ENCODE data around the gene POLE.

POLE gene

GRCh38 chr12:132686825-132687210, 324 bp downstream of the POLE start:
- peak; percentile 35 for DNase-seq (ENCODE audit: low read depth, low spot score)

- DNase-seq (ENCODE audit: low read depth, low spot score) = peak; percentile 53
Observed at GRCh38 chr12:132685400-132685799, 1.7 kb downstream of the POLE start.

- DNase-seq (ENCODE audit: low read depth, low spot score) = no peak
Observed at GRCh38 chr12:132677492-132677891, 9.7 kb downstream of the POLE start.

DNA sequence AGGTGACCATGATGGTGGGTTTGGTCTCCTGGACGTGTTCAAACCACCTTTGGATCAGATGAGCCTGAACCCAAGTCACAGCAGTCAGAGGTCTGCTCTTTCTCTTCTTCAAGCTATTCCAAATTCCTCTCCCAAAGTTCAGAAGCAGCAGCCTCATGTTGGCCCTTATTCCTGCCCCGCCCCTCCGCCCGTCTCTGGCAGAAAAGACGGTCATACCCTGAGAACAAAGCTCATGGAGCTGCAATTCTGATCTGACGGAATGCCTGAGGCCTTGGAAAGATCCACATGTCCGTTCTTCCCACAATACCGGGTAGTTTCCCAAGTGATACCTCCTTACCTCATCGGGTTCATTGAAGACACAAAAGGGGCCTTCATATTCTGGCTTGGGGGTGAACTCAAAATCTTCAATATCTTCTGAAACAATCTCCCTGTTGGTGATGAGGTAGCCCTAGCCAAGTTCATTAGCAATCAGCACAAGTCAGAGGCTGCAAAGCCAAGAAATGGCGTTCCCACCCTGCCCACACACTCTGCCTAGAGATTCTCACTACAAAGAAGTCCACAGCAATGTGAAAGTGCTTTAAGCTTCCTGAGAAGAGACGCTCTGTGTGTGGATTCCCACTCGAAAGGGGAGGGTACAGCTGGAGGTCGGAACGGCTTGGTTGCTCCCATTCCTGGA, 11.2 kb downstream of the POLE start:
- no peak for DNase-seq (ENCODE audit: low read depth, low spot score)

GRCh38 chr12:132674561-132674960, 12.6 kb downstream of the POLE start:
- DNase-seq (ENCODE audit: low read depth, low spot score) = no peak

DNA sequence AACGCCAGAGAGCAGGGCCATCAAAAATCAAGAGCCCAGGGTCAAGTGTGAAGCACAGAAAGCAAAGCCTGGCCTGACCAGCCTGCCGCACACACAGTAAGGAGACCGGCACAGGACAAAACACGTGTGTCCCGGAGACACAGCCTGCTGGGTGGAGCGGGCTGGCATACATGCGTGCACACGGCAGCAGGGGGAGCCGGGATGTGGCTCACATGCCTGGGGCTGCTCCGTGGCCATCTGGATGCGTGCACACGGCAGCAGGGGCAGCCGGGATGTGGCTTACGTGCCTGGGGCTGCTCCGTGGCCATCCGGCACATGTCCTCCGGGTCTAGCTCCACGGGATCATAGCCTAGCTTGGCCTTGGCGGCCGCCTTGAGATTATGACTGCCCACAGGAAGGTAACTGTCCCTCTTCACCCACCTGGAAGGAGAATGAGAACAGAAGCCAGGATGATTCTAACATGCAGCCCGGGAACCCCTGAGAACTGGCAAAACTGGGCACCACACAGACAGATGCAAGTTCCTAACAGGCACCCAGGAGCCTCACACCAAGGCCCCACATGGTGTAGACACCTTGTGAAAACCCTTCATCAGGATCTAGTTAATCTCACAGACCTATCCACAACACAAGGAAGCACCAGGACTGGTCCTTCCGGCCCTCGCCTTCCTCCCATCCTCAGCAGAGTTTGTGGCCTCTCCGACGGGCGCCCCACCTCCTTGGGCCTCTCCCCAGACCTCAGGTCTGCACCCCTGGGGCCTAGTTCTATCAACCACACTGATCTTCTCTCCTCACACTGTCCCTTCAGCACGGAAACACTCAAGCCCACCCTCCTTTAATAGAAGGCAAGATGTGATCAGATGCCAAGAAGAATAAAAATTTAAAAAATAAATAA, 13.6 kb downstream of the POLE start:
- DNase-seq (ENCODE audit: low read depth, low spot score) = no peak

- DNase-seq (ENCODE audit: low read depth, low spot score) = no peak
Observed at GRCh38 chr12:132672678-132673077, 14.5 kb downstream of the POLE start.

- no peak for DNase-seq (ENCODE audit: low read depth, low spot score)
Observed at GRCh38 chr12:132672116-132672515, 15.0 kb downstream of the POLE start.

DNA sequence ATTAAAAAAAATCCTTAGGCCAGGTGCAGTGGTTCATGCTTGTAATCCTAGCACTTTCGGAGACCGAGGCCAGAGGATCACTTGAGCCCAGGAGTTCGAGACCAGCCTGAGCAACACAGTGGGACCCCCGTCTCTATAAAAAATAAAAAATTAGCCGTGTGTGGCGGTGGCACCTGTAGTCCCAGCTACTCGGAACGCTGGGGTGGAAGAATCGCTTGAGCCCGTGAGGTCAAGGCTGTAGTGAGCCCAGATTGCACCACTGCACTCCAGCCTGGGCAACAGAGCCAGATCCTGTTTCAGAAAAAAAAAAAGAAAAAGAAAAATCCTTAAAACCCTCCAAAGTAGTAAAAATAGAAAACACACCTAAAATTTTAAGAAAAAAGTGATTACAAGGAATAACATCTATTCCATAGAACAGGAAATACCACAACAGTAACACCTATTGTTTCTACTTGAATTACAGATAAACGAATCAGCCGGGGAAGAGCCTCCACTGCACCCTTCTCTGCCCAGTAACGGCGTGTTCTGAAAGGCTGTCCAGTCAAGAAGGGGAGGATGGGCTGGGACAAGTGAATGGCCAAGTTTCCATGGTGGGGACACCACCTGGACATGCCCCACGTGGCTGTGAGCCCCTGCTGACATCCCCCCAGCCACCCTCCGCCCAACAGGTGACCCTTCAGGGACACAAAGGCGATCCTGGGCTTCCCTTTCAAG, 17.8 kb downstream of the POLE start:
- DNase-seq (ENCODE audit: low read depth, low spot score) = no peak

GRCh38 chr12:132668191-132669088, 18.7 kb downstream of the POLE start:
- no peak for DNase-seq (ENCODE audit: low read depth, low spot score)

GRCh38 chr12:132665794-132666193, 21.3 kb downstream of the POLE start:
- DNase-seq (ENCODE audit: low read depth, low spot score) = no peak

DNA sequence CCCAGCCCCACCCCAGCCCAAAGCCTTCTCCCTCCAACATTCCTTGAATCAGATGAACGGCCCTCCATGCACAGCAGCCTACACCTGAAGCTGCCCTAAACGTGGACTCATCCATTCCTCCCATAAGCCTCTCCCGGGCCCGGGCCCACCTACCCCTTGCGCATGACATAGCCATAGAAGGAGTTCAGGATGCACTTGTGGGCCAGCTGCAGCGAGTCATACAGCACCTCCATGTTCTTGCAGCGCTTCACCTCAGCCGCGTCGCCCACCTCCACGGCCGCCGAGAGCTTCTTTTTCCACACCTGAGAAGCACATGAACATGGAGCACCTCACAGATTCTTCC, 22.0 kb downstream of the POLE start:
- DNase-seq (ENCODE audit: low read depth, low spot score) = no peak

GRCh38 chr12:132664206-132665148, 22.7 kb downstream of the POLE start:
- DNase-seq (ENCODE audit: low read depth, low spot score) = no peak

DNA sequence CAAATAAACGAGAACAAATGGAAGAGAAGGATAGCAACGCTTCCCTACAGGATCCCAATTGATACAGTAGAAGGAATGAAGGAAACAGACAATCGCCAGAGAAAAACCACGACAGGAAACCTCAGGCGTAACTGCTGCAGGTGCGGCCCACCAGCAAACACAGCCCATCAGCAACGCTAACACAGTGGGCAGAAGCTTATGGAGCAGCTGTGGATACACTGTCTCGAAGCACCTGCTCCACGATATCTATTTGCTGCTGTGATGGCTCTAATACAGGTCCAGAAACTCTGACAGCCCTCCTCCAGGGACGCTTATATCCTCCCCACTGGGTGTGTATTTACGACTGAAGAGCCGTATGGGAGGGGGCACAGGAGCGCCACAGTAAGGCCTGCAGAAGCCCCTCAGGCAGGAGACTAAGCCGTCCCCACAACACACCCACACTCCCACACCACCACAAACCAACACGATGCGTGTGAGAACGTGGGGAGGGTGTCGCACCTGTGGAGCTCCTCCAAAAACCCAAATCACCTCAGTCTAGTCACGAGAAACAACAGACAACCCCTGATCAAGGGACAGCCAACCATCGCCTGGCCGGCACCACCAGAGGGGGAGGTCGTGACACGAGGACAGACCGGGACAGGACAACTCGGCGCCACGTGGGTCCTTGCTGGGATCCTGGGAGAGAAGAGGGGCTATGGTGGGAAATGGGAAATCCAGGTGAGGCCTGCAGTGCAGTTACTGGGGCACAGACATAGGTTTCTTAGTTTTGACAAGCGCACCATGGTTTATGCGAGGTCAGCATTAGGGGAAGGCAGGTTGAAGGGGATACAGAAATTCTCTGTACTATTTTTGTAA, 24.0 kb downstream of the POLE start:
- no peak for DNase-seq (ENCODE audit: low read depth, low spot score)

GRCh38 chr12:132661972-132662371, 25.2 kb downstream of the POLE start:
- DNase-seq (ENCODE audit: low read depth, low spot score) = no peak

GRCh38 chr12:132660996-132661395, 26.1 kb downstream of the POLE start:
- DNase-seq (ENCODE audit: low read depth, low spot score) = no peak

DNA sequence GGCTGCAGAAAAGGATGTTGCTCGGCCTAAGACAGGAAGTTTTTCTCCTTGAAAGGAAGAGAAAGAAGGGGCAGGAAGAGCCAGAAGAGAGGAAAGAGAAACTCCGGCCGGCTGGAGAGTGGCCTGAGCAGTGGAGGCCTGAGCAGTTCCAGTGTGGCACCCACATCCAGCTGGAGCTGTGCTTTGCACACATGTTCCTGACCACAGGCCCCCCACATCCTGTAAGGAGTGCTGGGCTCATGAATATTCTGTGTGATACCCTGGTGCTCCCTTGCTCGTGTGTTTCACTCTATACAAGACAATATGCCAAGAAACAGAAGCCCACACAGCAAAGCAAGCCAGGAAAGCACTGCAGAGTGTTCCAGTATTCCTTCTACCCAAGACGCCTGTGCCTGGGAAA, 27.1 kb downstream of the POLE start:
- no peak for DNase-seq (ENCODE audit: low read depth, low spot score)

DNA sequence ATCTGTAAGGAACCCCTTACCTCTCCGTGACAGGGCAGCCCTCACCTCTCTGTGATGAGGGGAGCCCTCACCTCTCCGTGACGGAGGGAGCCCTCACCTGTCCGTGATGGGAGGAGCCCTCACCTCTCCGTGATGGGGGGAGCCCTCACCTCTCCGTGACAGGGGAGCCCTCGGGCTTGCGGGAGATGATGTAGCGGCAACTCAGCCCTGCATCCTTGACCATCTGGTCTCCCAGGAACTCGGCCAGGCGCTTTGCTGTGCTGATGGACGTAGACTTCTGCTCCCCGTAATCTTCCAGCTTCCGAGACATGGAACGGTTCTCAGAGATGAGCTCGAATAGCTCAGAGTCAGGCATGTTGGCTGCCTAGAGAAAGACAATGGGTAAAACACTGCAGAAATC, 28.0 kb downstream of the POLE start:
- no peak for DNase-seq (ENCODE audit: low read depth, low spot score)

- no peak for DNase-seq (ENCODE audit: low read depth, low spot score)
Observed at GRCh38 chr12:132658149-132658894, 28.8 kb downstream of the POLE start.

Data from ELF-1 (cell line).